Mammary epithelial cell (primary cell): ENCODE data around the gene XAF1.

ENCODE experiments used
- EZH2 ChIP-seq: IDR thresholded peaks from 2 replicates; pipeline ENCODE4 v1.6.1; 2012; ENCODE audit warnings: low read length, inconsistent platforms, borderline replicate concordance
- TF ChIP-seq, protein P1 (sequence below), 2 donors: IDR thresholded peaks in 1 of 2; conservative IDR thresholded peaks in 1 of 2; 2 replicates each; pipeline ENCODE4 v1.5.1; 2011 to 2012; ENCODE audit warnings: inconsistent platforms in 2 of 2, low read length in 2 of 2, mild to moderate bottlenecking in 2 of 2, control low read depth in 1 of 2, low read depth in 1 of 2; ENCODE audit not compliant: insufficient read depth in 1 of 2; ENCODE audit errors: extremely low read depth in 1 of 2

DNA sequence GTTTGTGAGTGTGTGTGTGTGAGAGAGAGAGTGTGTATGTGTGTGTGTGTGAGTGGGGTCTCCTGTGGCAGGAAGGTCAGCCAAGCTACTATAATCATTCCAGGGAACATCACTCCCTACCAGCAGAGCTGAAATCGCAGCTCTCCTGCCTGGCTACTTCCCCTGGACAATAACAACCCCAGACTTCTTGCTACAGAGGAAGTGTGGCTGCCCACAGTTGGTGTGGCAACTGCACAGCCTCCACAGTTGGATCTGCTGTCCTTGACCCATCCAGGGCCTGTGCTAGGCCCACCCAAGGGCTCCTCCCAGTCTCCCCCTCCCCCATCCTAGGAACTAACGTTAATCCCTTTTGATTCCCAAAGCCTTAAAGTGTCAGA, 44.2 kb upstream of the XAF1 start:
- TF ChIP-seq, protein P1, sequence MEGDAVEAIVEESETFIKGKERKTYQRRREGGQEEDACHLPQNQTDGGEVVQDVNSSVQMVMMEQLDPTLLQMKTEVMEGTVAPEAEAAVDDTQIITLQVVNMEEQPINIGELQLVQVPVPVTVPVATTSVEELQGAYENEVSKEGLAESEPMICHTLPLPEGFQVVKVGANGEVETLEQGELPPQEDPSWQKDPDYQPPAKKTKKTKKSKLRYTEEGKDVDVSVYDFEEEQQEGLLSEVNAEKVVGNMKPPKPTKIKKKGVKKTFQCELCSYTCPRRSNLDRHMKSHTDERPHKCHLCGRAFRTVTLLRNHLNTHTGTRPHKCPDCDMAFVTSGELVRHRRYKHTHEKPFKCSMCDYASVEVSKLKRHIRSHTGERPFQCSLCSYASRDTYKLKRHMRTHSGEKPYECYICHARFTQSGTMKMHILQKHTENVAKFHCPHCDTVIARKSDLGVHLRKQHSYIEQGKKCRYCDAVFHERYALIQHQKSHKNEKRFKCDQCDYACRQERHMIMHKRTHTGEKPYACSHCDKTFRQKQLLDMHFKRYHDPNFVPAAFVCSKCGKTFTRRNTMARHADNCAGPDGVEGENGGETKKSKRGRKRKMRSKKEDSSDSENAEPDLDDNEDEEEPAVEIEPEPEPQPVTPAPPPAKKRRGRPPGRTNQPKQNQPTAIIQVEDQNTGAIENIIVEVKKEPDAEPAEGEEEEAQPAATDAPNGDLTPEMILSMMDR (conservative IDR thresholded peaks at IDR 0.05 in 1 of 2, IDR thresholded peaks at IDR 0.05 in 1 of 2; ENCODE audit: extremely low read depth in 1 of 2, insufficient read depth in 1 of 2, low read depth in 1 of 2, low read length in 2 of 2) = no peak
- TF ChIP-seq EZH2 = no peak
